ENCODE data around the gene HYDIN.
A peak's percentile ranks its signal among the peaks of the same experiment; 100 is the strongest.
"Not testable (repeated sequence)": the region's sequence is repeated elsewhere in the genome, so short reads cannot be mapped to it uniquely, and the experiment has no call there.

Gene HYDIN

GRCh38 chr16:70933746-70934145 is 296.8 kb downstream of the HYDIN start:
- not testable (repeated sequence) for H3K4me1 Mint-ChIP-seq, ATAC-seq, H3K4me3 Mint-ChIP-seq, H3K27ac Mint-ChIP-seq, H3K27me3 Mint-ChIP-seq, H3K9me3 Mint-ChIP-seq, DNase-seq

GRCh38 chr16:70930757-70931156 is 299.8 kb downstream of the HYDIN start:
- H3K9me3 Mint-ChIP-seq, H3K27ac Mint-ChIP-seq, H3K27me3 Mint-ChIP-seq, H3K4me1 Mint-ChIP-seq, H3K4me3 Mint-ChIP-seq, DNase-seq: not testable (repeated sequence)
- ATAC-seq: peak; percentile 52

- not testable (repeated sequence) for ATAC-seq, H3K4me3 Mint-ChIP-seq, H3K4me1 Mint-ChIP-seq, H3K27ac Mint-ChIP-seq, H3K9me3 Mint-ChIP-seq, DNase-seq
- peaks cover 14% of the 10 kb centered on the region for H3K27me3 Mint-ChIP-seq
Measured at GRCh38 chr16:70922164-70922563, 308.4 kb downstream of the HYDIN start.

- not testable (repeated sequence) for H3K9me3 Mint-ChIP-seq, H3K4me3 Mint-ChIP-seq, H3K27ac Mint-ChIP-seq, ATAC-seq, DNase-seq, H3K4me1 Mint-ChIP-seq
- H3K27me3 Mint-ChIP-seq: peaks cover 14% of the 10 kb centered on the region
Measured at GRCh38 chr16:70920661-70921060, 309.9 kb downstream of the HYDIN start.

GRCh38 chr16:70888208-70888607 is 342.3 kb downstream of the HYDIN start:
- not testable (repeated sequence) for H3K4me3 Mint-ChIP-seq, ATAC-seq

GRCh38 chr16:70884652-70885051 is 345.9 kb downstream of the HYDIN start:
- not testable (repeated sequence) for H3K27me3 Mint-ChIP-seq, H3K27ac Mint-ChIP-seq, H3K9me3 Mint-ChIP-seq, ATAC-seq, DNase-seq, H3K4me3 Mint-ChIP-seq, H3K4me1 Mint-ChIP-seq

More at GRCh38 chr16:70888208-70888607, 342.3 kb downstream of the HYDIN start:
- not testable (repeated sequence) for H3K27me3 Mint-ChIP-seq, H3K4me1 Mint-ChIP-seq, DNase-seq, H3K9me3 Mint-ChIP-seq, H3K27ac Mint-ChIP-seq

GRCh38 chr16:70882311-70882710 is 348.2 kb downstream of the HYDIN start:
- ATAC-seq, H3K27ac Mint-ChIP-seq, H3K9me3 Mint-ChIP-seq, DNase-seq, H3K4me3 Mint-ChIP-seq, H3K4me1 Mint-ChIP-seq, H3K27me3 Mint-ChIP-seq: not testable (repeated sequence)

- H3K27ac Mint-ChIP-seq, DNase-seq, H3K9me3 Mint-ChIP-seq, H3K27me3 Mint-ChIP-seq, H3K4me3 Mint-ChIP-seq, ATAC-seq, H3K4me1 Mint-ChIP-seq: not testable (repeated sequence)
Measured at GRCh38 chr16:70877895-70878294, 352.6 kb downstream of the HYDIN start.

- not testable (repeated sequence) for ATAC-seq, H3K27ac Mint-ChIP-seq, H3K27me3 Mint-ChIP-seq, H3K4me3 Mint-ChIP-seq, H3K4me1 Mint-ChIP-seq, DNase-seq, H3K9me3 Mint-ChIP-seq
Measured at GRCh38 chr16:70876442-70876841, 354.1 kb downstream of the HYDIN start.

- H3K4me3 Mint-ChIP-seq, ATAC-seq, H3K27me3 Mint-ChIP-seq, H3K4me1 Mint-ChIP-seq, DNase-seq, H3K9me3 Mint-ChIP-seq, H3K27ac Mint-ChIP-seq: not testable (repeated sequence)
Measured at GRCh38 chr16:70864698-70865097, 365.8 kb downstream of the HYDIN start.

GRCh38 chr16:70861996-70862395 is 368.5 kb downstream of the HYDIN start:
- not testable (repeated sequence) for H3K4me1 Mint-ChIP-seq, H3K4me3 Mint-ChIP-seq, H3K27me3 Mint-ChIP-seq, ATAC-seq, DNase-seq, H3K27ac Mint-ChIP-seq, H3K9me3 Mint-ChIP-seq

GRCh38 chr16:70851299-70851698 is 379.2 kb downstream of the HYDIN start:
- H3K27ac Mint-ChIP-seq, DNase-seq: not testable (repeated sequence)

GRCh38 chr16:70823498-70824118 is 406.9 kb downstream of the HYDIN start:
- H3K27me3 Mint-ChIP-seq: not testable (repeated sequence)

More at GRCh38 chr16:70851299-70851698, 379.2 kb downstream of the HYDIN start:
- H3K9me3 Mint-ChIP-seq, H3K4me3 Mint-ChIP-seq, H3K4me1 Mint-ChIP-seq, ATAC-seq, H3K27me3 Mint-ChIP-seq: not testable (repeated sequence)

GRCh38 chr16:70822734-70823133 is 407.8 kb downstream of the HYDIN start:
- not testable (repeated sequence) for H3K27me3 Mint-ChIP-seq, H3K27ac Mint-ChIP-seq, H3K4me1 Mint-ChIP-seq, H3K9me3 Mint-ChIP-seq, H3K4me3 Mint-ChIP-seq, DNase-seq, ATAC-seq

More at GRCh38 chr16:70823498-70824118, 406.9 kb downstream of the HYDIN start:
- not testable (repeated sequence) for DNase-seq, H3K27ac Mint-ChIP-seq, H3K4me1 Mint-ChIP-seq, H3K9me3 Mint-ChIP-seq, H3K4me3 Mint-ChIP-seq, ATAC-seq

GRCh38 chr16:70818088-70818487 is 412.4 kb downstream of the HYDIN start:
- ATAC-seq, H3K4me1 Mint-ChIP-seq: not testable (repeated sequence)

GRCh38 chr16:70809392-70810060 is 421.0 kb downstream of the HYDIN start:
- DNase-seq: no peak
- H3K4me1 Mint-ChIP-seq: no peaks in the 10 kb centered on the region
- H3K27me3 Mint-ChIP-seq: peaks cover 17% of the 10 kb centered on the region
- ATAC-seq: no peak
- H3K27ac Mint-ChIP-seq: no peak overlapping the region
- H3K9me3 Mint-ChIP-seq: peaks cover 0 to under 1% of the 10 kb centered on the region in 2 donors
- H3K4me3 Mint-ChIP-seq: no peak overlapping the region

More at GRCh38 chr16:70818088-70818487, 412.4 kb downstream of the HYDIN start:
- H3K27ac Mint-ChIP-seq, DNase-seq, H3K27me3 Mint-ChIP-seq, H3K9me3 Mint-ChIP-seq, H3K4me3 Mint-ChIP-seq: not testable (repeated sequence)
